HG03095 (cell line): ENCODE data around the gene SEC14L3.

ENCODE experiments used
- ATAC-seq: cut with Tn5 transposase; IDR thresholded peaks from one replicate; pipeline ENCODE4 v1.9.1; 2021; ENCODE audit warnings: moderate library complexity; ENCODE audit not compliant: unreplicated experiment

SEC14L3 gene

GRCh38 chr22:30447656-30448055 lies 24.2 kb downstream of the SEC14L3 start:
- ATAC-seq = no peak

GRCh38 chr22:30445438-30446145 lies 26.2 kb downstream of the SEC14L3 start:
- ATAC-seq = no peak

- ATAC-seq = no peak
Observed at GRCh38 chr22:30444632-30445437, 27.0 kb downstream of the SEC14L3 start.

- ATAC-seq = no peak
Observed at GRCh38 chr22:30441088-30441487, 30.7 kb downstream of the SEC14L3 start.

GRCh38 chr22:30439836-30440235 lies 32.0 kb downstream of the SEC14L3 start:
- ATAC-seq = no peak

- no peak for ATAC-seq
Observed at GRCh38 chr22:30439226-30439625, 32.6 kb downstream of the SEC14L3 start.

- no peak for ATAC-seq
Observed at GRCh38 chr22:30438559-30438958, 33.3 kb downstream of the SEC14L3 start.

GRCh38 chr22:30436196-30436595 lies 35.6 kb downstream of the SEC14L3 start:
- ATAC-seq = no peak

- ATAC-seq = no peak
Observed at GRCh38 chr22:30435674-30436126, 36.1 kb downstream of the SEC14L3 start.

GRCh38 chr22:30434843-30435242 lies 37.0 kb downstream of the SEC14L3 start:
- ATAC-seq = no peak

- no peak for ATAC-seq
Observed at GRCh38 chr22:30433773-30434172, 38.0 kb downstream of the SEC14L3 start.

- no peak for ATAC-seq
Observed at GRCh38 chr22:30433227-30433626, 38.6 kb downstream of the SEC14L3 start.

- ATAC-seq = no peak
Observed at GRCh38 chr22:30432520-30432919, 39.3 kb downstream of the SEC14L3 start.

- no peak for ATAC-seq
Observed at GRCh38 chr22:30432096-30432495, 39.7 kb downstream of the SEC14L3 start.

- ATAC-seq = no peak
Observed at GRCh38 chr22:30430933-30431332, 40.9 kb downstream of the SEC14L3 start.

GRCh38 chr22:30429887-30430286 lies 41.9 kb downstream of the SEC14L3 start:
- ATAC-seq = no peak

GRCh38 chr22:30427871-30428270 lies 43.9 kb downstream of the SEC14L3 start:
- ATAC-seq = no peak

- no peak for ATAC-seq
Observed at GRCh38 chr22:30426388-30427353, 45.1 kb downstream of the SEC14L3 start.

GRCh38 chr22:30425616-30426387 lies 46.0 kb downstream of the SEC14L3 start, which contains the start of gene MTFP1:
Gene MTFP1 (plus strand): TSS chr22:30425768. CDS start chr22:30425880, 112 bp downstream.
- ATAC-seq = no peak

- no peak for ATAC-seq
Observed at GRCh38 chr22:30425327-30425615, 46.5 kb downstream of the SEC14L3 start.
